Effector CD4-positive, alpha-beta T cell (primary cell): ENCODE results near the gene LTA4H.

Experiments
- DNase-seq: peaks from one replicate; pipeline ENCODE4 v3.0.0-alpha.2; 2020

LTA4H gene

GRCh38 chr12:96033549-96034389 is 1.6 kb downstream of the LTA4H start:
- no peak for DNase-seq

GRCh38 chr12:96029826-96030225 is 5.6 kb downstream of the LTA4H start:
- no peak for DNase-seq

- DNase-seq = no peak
These were observed 6.8 kb downstream of the LTA4H start for GRCh38 chr12:96028538-96028937.

GRCh38 chr12:96026331-96026730 is 9.1 kb downstream of the LTA4H start:
- no peak for DNase-seq

- DNase-seq = no peak
These were observed 9.9 kb downstream of the LTA4H start for GRCh38 chr12:96025518-96025917.

GRCh38 chr12:96020314-96021003 is 14.9 kb downstream of the LTA4H start:
- DNase-seq = no peak

- DNase-seq = no peak
These were observed 19.7 kb downstream of the LTA4H start for GRCh38 chr12:96015672-96016071.

- no peak for DNase-seq
These were observed 20.3 kb downstream of the LTA4H start for GRCh38 chr12:96014943-96015599.

- no peak for DNase-seq
These were observed 27.7 kb downstream of the LTA4H start for GRCh38 chr12:96007729-96008128.

- DNase-seq = no peak
These were observed 28.7 kb downstream of the LTA4H start for GRCh38 chr12:96006727-96007126.

- DNase-seq = no peak
These were observed 34.5 kb downstream of the LTA4H start for GRCh38 chr12:96000858-96001257.

- no peak for DNase-seq
These were observed 35.9 kb downstream of the LTA4H start for GRCh38 chr12:95999484-95999883.

- DNase-seq = peak; percentile 19
These were observed 36.6 kb downstream of the LTA4H start for GRCh38 chr12:95998611-95999286.

- DNase-seq = no peak
These were observed 37.4 kb downstream of the LTA4H start for GRCh38 chr12:95997911-95998510.

- DNase-seq = no peak
These were observed 38.1 kb downstream of the LTA4H start for GRCh38 chr12:95997276-95997675.

- no peak for DNase-seq
These were observed 39.2 kb downstream of the LTA4H start, which contains the start of gene HAL for GRCh38 chr12:95996034-95996658. Gene HAL (minus strand): TSS chr12:95996344. CDS start chr12:95995910, 434 bp downstream.

GRCh38 chr12:95995238-95996031 is 40.0 kb downstream of the LTA4H start:
- no peak for DNase-seq

GRCh38 chr12:95994476-95994875 is 40.9 kb downstream of the LTA4H start:
- no peak for DNase-seq

GRCh38 chr12:95993907-95994306 is 41.5 kb downstream of the LTA4H start:
- DNase-seq = no peak

- DNase-seq = no peak
These were observed 45.3 kb downstream of the LTA4H start for GRCh38 chr12:95990136-95990535.

GRCh38 chr12:95989504-95990123 is 45.8 kb downstream of the LTA4H start:
- no peak for DNase-seq
